A673 (cell line): ENCODE measurements around the gene DNAJB2. TPM values are rescaled to one million over a fixed set of nuclear protein-coding genes. Genes with fewer than 3 reads are reported as not detected.

Source experiments
- BruUV-seq: library from RNA; stranded (reverse); fragments of 400-500 nt; replicated peaks from 2 replicates; lab custom pipeline; 2021; lab: Mats Ljungman, UMichigan
- CTCF ChIA-PET: fragments of 300-600 bp; sonication (Branson Sonifier 250); formaldehyde crosslinking; loops from one replicate; lab custom pipeline; 2022; ENCODE audit warnings: antibody characterized with exemption; lab: Charles Lee
- POLR2A ChIA-PET: fragments of 300-600 bp; sonication (Branson Sonifier 250); formaldehyde crosslinking; loops from one replicate; lab custom pipeline; 2022; ENCODE audit warnings: antibody characterized with exemption; ENCODE audit not compliant: low non-redundant PET; lab: Charles Lee
- DNase-seq: peaks from one replicate; pipeline ENCODE4 v3.0.0-alpha.2; 2015; ENCODE audit warnings: low spot score
- H3K27ac ChIP-seq: fragments of 200-600 bp; sonication (generic); 2 replicates; pipeline ENCODE4 v1.5.1; 2016; ENCODE audit warnings: mixed run types, low read depth, mild to moderate bottlenecking, mixed read lengths, antibody characterized with exemption, low read length; ENCODE audit not compliant: poor library complexity, severe bottlenecking
- H3K27me3 ChIP-seq: fragments of 200-600 bp; sonication (generic); replicated peaks from 2 replicates; pipeline ENCODE4 v1.6.1; 2017; ENCODE audit warnings: mixed run types, low read depth, mild to moderate bottlenecking, mixed read lengths, antibody characterized with exemption, low read length; ENCODE audit not compliant: insufficient read depth, poor library complexity
- H3K36me3 ChIP-seq: fragments of 200-600 bp; sonication (generic); 2 replicates; pipeline ENCODE4 v1.6.1; 2016; ENCODE audit warnings: mixed run types, mild to moderate bottlenecking, mixed read lengths, antibody characterized with exemption, low read length; ENCODE audit not compliant: insufficient read depth, poor library complexity, severe bottlenecking
- H3K4me1 ChIP-seq: fragments of 200-600 bp; sonication (generic); 2 replicates; pipeline ENCODE4 v1.6.1; 2017; ENCODE audit warnings: mixed run types, mild to moderate bottlenecking, mixed read lengths, antibody characterized with exemption, low read length; ENCODE audit not compliant: insufficient read depth, poor library complexity, severe bottlenecking
- H3K4me3 ChIP-seq: fragments of 200-600 bp; sonication (generic); 2 replicates; pipeline ENCODE4 v1.5.1; 2016; ENCODE audit warnings: low read depth, mixed run types, mild to moderate bottlenecking, mixed read lengths, low read length; ENCODE audit not compliant: poor library complexity, severe bottlenecking
- H3K9me3 ChIP-seq: fragments of 200-600 bp; sonication (generic); 2 replicates; pipeline ENCODE4 v1.6.1; 2016; ENCODE audit warnings: mixed run types, low read depth, mild to moderate bottlenecking, mixed read lengths, antibody characterized with exemption, low read length; ENCODE audit not compliant: poor library complexity, severe bottlenecking
- CTCF ChIP-seq: fragments of 300-800, 200-600 bp; sonication (generic); conservative IDR thresholded peaks from 2 replicates; pipeline ENCODE4 v1.5.1; 2017; ENCODE audit warnings: low read depth, mild to moderate bottlenecking, antibody characterized with exemption, low read length, moderate library complexity, mixed read lengths
- EZH2 ChIP-seq: fragments of 200-600 bp; sonication (generic); IDR thresholded peaks from 2 replicates; pipeline ENCODE4 v1.6.1; 2017; ENCODE audit warnings: borderline replicate concordance, low read depth, mild to moderate bottlenecking, mixed read lengths, antibody characterized with exemption, low read length; ENCODE audit not compliant: poor library complexity, severe bottlenecking
- intact Hi-C: fragments of 100-400 bp; cut with micrococcal nuclease; formaldehyde crosslinking; loops from one replicate; pipeline ENCODE4 v1.10.0; 2022; ENCODE audit not compliant: unreplicated experiment
- total RNA-seq: library from RNA; stranded (reverse); gene quantifications from 2 replicates; pipeline ENCODE4 v1.2.3, GENCODE V29; 2021

Gene DNAJB2
- total RNA-seq, 1 experiment from 2014 or later: 24.4 TPM

GRCh38 chr2:219327719-219328118, 48.6 kb downstream of the DNAJB2 start:
- TF ChIP-seq CTCF (no peak), EZH2 (no peak)
- POLR2A ChIA-PET: no interaction called here
- Histone ChIP-seq H3K4me1 (no peaks in the 10 kb centered on the region), H3K27ac (no peak overlapping the region), H3K36me3 (no peaks in the 10 kb centered on the region), H3K4me3 (no peak overlapping the region), H3K27me3 (peaks cover 77% of the 10 kb centered on the region), H3K9me3 (no peaks in the 10 kb centered on the region)
- no TSS peak for BruUV-seq
- DNase-seq: no peak
- intact Hi-C loops: no loop called here
- CTCF ChIA-PET: no interaction called here

DNA sequence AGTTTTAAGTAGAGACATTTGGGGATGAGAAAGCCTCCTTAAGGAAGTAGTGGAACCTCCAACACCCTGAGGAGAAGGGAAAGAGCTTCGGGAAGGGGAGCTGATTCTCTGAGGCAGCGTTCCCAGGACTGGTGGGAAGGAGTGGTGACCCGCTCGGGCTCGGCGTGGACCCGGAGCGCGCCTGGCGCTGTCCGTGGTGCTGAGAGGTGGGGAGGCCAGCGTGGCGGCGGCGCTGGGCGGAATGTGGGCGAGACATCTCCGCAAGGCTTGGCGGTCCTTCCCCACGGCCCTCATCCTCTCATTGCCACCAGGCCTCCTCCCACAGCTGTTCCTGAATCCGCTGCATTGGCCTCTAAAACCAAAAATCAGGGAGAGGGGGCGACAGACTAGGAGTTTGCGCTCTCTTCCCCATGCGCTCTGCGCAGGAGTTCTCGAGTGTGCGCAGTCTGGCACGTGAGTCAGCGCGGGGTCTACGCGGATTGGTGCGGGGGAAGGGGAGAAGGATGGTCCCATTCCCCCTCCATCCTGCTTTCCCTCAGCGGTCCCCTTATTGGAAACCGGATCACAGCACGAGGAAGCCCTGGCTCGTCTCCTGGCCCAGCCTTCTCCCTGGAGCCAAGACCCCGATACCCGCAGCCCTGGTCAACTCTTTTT, 52.5 kb downstream of the DNAJB2 start:
- intact Hi-C loops: no loop called here
- H3K9me3 ChIP-seq: no peaks in the 10 kb centered on the region
- POLR2A ChIA-PET: no interaction called here
- BruUV-seq: no TSS peak
- CTCF ChIA-PET: no interaction called here
- DNase-seq: peak; percentile 33
- H3K27ac ChIP-seq: no peak overlapping the region
- H3K27me3 ChIP-seq: peaks cover 91% of the 10 kb centered on the region
- no peaks in the 10 kb centered on the region for H3K4me1 ChIP-seq
- TF ChIP-seq CTCF: no peak
- TF ChIP-seq EZH2: no peak
- H3K36me3 ChIP-seq: no peaks in the 10 kb centered on the region
- H3K4me3 ChIP-seq: no peak overlapping the region

DNA sequence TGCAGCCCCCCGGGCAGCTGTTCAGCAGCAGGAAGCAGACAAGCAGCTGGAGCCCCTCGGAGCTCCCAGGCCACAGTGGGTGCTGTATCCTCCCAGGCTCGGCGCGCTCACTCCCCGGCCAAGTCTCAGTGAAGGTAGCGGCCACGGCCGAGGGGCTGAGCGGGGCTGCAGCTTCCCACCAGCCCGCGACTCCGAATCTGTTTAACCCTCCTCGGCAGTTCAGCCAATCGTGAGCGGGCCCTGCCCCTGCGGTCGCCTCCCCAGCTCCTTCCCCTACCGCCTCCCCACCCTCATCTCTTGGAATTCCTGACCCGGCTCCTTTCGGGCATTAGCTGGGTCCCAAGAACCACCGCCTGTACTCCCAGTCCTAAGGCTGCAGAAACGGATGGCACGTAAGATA, 53.4 kb downstream of the DNAJB2 start, which contains the start of gene RESP18:
Gene RESP18, minus strand, starts transcription at position 203 of the 400 bp plus-strand sequence.
- no peaks in the 10 kb centered on the region for H3K9me3 ChIP-seq
- ChIA-PET CTCF (no interaction called here), POLR2A (no interaction called here)
- no TSS peak for BruUV-seq
- no peak for DNase-seq
- TF ChIP-seq EZH2 (peak; percentile 76), CTCF (no peak)
- H3K36me3 ChIP-seq: no peaks in the 10 kb centered on the region
- H3K27ac ChIP-seq: no peak within 1 kb of the TSS
- H3K4me1 ChIP-seq: no peaks in the 10 kb centered on the region
- peaks cover 95% of the 10 kb centered on the region for H3K27me3 ChIP-seq
- no peak within 1 kb of the TSS for H3K4me3 ChIP-seq
- intact Hi-C loops: no loop called here
